PFSK-1 (cell line): ENCODE measurements around the gene VTI1A.

Experiments
- POLR2AphosphoS5 ChIP-seq: IDR thresholded peaks from 2 replicates; pipeline ENCODE4 v1.6.1; 2012; ENCODE audit warnings: low read depth, mild to moderate bottlenecking, control low read depth, low read length, moderate library complexity
- REST ChIP-seq, 2 experiments: IDR thresholded peaks; 2 replicates each; pipeline versions ENCODE4 v1.6.1 to v1.8.0; 2011 to 2012; ENCODE audit warnings: low read depth in 2 of 2, low read length in 2 of 2, control low read depth in 1 of 2, inconsistent platforms in 1 of 2, mild to moderate bottlenecking in 1 of 2, moderate library complexity in 1 of 2; ENCODE audit not compliant: insufficient read depth in 1 of 2
- SIN3A ChIP-seq: IDR thresholded peaks from 2 replicates; pipeline ENCODE4 v1.6.1; 2012; ENCODE audit warnings: mild to moderate bottlenecking, low read length, moderate library complexity, borderline replicate concordance; ENCODE audit not compliant: insufficient read depth
- TAF1 ChIP-seq: IDR thresholded peaks from 2 replicates; pipeline ENCODE4 v1.6.1; 2012; ENCODE audit warnings: low read length, control low read depth, borderline replicate concordance; ENCODE audit not compliant: insufficient read depth

GRCh38 chr10:112774798-112775197, 327.8 kb downstream of the VTI1A start:
- TF ChIP-seq POLR2AphosphoS5 (no peak), REST (IDR thresholded peaks at IDR 0.05; ENCODE audit: insufficient read depth in 1 of 2, low read depth in 2 of 2, low read length in 2 of 2) (no peak), TAF1 (no peak), SIN3A (no peak)
